ENCODE data around the gene TUBG2. TPM values are rescaled to one million over a fixed set of nuclear protein-coding genes. Genes with fewer than 3 reads are reported as not detected.

The TUBG2 gene
- total RNA-seq, 1 donor from 2014 or later = 18.7 TPM

DNA sequence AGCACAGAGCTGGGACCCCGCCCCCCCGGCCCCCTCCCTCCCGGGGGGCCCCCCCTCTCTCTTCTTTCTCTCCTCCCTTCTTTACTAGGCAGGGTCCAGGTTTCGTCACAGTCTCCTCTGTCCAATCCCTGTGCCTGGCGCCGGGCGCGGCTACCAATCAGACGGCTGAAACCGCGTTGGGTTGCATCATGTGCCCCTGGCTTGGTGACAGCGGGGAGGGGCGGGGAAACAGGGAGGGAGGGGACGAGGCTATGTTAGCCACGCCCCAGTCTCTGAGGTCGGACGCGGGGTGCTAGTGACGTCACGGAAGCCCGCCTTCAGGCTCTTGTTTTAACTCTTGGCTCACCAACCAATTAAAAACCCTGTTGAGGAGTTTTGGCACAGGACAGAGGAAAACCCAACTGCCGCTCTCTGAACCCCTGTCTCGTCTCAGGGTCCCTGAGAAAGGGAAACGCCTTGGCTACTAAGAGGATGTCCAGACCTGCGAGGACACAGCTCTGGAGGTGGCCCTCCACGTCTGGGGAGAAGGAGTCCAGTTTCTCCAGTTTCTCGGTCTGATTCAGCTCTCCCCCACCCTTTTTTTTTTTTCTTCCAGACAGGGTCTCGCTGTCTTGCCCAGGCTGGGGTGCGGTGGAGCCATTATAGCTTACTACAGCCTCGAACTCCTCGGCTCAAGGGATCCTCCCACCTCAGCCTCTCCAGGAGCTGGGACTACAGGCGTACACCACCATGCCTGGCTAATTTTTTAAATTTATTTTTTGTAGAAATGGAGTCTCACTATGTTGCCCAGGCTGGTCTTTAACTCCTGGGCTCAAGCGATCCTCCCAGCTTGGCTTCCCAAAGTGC, 18.2 kb downstream of the TUBG2 start:
- no peaks in the 10 kb centered on the region for H3K9me3 Mint-ChIP-seq
- no peak for TF ChIP-seq CTCF (conservative IDR thresholded peaks at IDR 0.05)
- peak overlapping the region; percentile 97 for H3K4me3 Mint-ChIP-seq
- no peaks in the 10 kb centered on the region for H3K36me3 Mint-ChIP-seq (ENCODE audit: low read depth)
- DNase-seq (ENCODE audit: low read depth, low spot score) = peak; percentile 96
- H3K27ac Mint-ChIP-seq (ENCODE audit: unreplicated experiment) = peak overlapping the region; percentile 93
- peaks cover 17% of the 10 kb centered on the region for H3K27me3 Mint-ChIP-seq (ENCODE audit: low read depth)
- peaks cover 49% of the 10 kb centered on the region for H3K4me1 Mint-ChIP-seq

DNA sequence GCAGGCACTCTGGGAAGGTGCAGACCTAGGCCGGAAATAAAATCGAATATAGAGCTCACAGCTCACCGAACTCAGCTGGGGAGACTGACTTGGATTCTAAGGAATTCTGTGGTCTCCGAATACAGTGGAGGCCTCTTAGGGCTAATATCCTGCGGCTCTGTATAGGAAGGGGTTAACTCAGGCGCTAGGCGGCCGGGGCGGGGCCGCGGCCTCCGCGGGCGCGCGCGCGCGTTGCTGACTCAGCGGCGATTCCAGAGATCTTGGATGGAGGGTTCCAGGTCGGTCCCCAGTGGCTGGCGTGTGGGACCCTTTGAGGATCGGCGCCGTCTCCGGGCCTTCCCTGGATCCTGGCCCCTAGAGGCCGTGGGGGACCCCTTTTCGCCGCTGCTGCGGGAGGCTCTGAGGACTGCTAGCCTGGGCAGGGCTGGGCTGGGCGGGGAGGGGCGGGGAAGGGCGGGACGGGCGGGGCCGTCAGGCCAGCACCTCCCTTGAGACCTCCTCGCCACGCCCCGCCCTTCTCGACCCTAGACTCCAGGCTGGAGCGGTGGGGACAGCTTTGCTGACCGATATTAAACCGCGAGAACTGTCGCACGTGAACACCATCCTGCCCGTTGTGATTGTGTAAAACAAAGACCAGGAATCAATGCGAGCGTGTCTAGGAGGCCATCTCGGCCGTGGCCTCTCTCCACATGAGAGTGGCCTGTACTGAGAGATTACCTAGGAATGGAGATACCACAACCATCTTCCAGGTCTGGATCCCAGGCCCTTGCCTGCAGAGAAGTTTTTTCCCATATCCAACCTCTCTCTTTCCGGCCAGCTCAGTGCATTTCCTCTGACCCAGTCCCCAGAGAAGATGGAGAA, 19.1 kb downstream of the TUBG2 start:
- Mint-ChIP-seq H3K4me1 (peaks cover 56% of the 10 kb centered on the region), H3K27me3 (ENCODE audit: low read depth) (peaks cover 18% of the 10 kb centered on the region), H3K4me3 (peak overlapping the region; percentile 97), H3K27ac (ENCODE audit: unreplicated experiment) (peak overlapping the region; percentile 99), H3K36me3 (ENCODE audit: low read depth) (no peaks in the 10 kb centered on the region), H3K9me3 (no peaks in the 10 kb centered on the region)
- peak; percentile 81 for DNase-seq (ENCODE audit: low read depth, low spot score)
- no peak for TF ChIP-seq CTCF (conservative IDR thresholded peaks at IDR 0.05)

GRCh38 chr17:42678951-42679491, 19.9 kb downstream of the TUBG2 start:
- peak overlapping the region; percentile 81 for H3K27ac Mint-ChIP-seq (ENCODE audit: unreplicated experiment)
- H3K27me3 Mint-ChIP-seq (ENCODE audit: low read depth) = peaks cover 19% of the 10 kb centered on the region
- no peak for DNase-seq (ENCODE audit: low read depth, low spot score)
- no peak for TF ChIP-seq CTCF (conservative IDR thresholded peaks at IDR 0.05)
- H3K4me3 Mint-ChIP-seq = peak overlapping the region; percentile 97
- H3K9me3 Mint-ChIP-seq = no peaks in the 10 kb centered on the region
- H3K36me3 Mint-ChIP-seq (ENCODE audit: low read depth) = no peaks in the 10 kb centered on the region
- H3K4me1 Mint-ChIP-seq = peaks cover 60% of the 10 kb centered on the region

DNA sequence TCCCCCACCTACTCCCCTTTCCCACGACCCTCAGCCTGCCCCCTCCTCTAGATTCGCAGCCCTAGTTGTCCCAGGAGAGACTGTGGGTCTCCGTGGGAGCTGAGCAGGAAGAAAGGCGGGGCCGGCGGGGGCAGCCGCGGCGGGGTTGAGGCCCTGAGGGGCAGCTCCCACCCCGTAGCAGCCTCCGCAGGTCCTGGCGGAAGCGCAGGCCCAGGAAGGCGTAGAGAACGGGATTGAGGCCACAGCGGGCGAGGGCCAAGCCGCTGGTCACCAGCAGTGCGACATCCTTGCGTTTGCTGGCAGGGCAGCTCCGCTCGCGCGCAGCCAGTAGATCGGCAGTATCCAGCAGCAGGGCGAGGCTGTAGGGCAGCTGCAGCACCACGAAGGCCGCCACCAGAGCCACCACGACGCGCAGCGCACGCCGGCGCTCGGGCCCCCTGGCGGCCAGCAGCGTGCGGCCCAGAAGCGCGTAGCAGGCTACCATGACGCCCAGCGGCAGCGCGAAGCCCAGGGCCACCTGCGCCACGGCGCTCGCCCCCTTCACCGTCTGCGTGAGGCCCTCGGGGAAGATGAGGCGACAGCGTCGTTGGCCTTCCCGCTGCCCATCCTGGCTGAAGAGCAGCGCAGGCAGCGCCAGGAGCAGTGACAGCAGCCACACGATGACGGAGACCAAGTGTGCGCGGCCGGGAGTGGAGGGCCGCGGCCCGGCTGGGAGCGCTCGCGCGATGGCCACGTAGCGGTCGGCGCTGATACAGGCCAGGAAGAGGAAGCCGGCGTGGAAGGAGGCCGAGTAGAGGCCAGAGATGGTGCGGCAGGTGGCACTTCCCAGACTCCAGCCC, 20.6 kb downstream of the TUBG2 start:
- peak; percentile 73 for DNase-seq (ENCODE audit: low read depth, low spot score)
- H3K27ac Mint-ChIP-seq (ENCODE audit: unreplicated experiment) = peak overlapping the region; percentile 97
- H3K27me3 Mint-ChIP-seq (ENCODE audit: low read depth) = peaks cover 13% of the 10 kb centered on the region
- H3K4me1 Mint-ChIP-seq = peaks cover 54% of the 10 kb centered on the region
- peak; percentile 93 for TF ChIP-seq CTCF (conservative IDR thresholded peaks at IDR 0.05)
- H3K36me3 Mint-ChIP-seq (ENCODE audit: low read depth) = no peaks in the 10 kb centered on the region
- no peaks in the 10 kb centered on the region for H3K9me3 Mint-ChIP-seq
- H3K4me3 Mint-ChIP-seq = peak overlapping the region; percentile 80
